Adrenal gland (tissue), 12 donors: ENCODE results near the gene STK24. TPM values are rescaled to one million over a fixed set of nuclear protein-coding genes. Genes with fewer than 3 reads are reported as not detected.

Experiments used
- DNase-seq, 7 donors: peaks; one replicate each; pipeline ENCODE4 v3.0.0-alpha.2; 2019 to 2020
- H3K27ac ChIP-seq, 5 donors: fragments of 200-600 bp; sonication (generic) in 4 of 5; 1 replicate in 3 of 5; 2 replicates in 2 of 5; pipeline versions ENCODE4 v1.5.1 to v1.8.0; 2016 to 2020; ENCODE audit warnings: mild to moderate bottlenecking in 1 of 5
- H3K27me3 ChIP-seq: fragments of 200-600 bp; 2 replicates; pipeline ENCODE4 v1.8.0; 2021
- H3K36me3 ChIP-seq, 2 donors: fragments of 200-600 bp; replicated peaks in 1 of 2; 1 replicate in 1 of 2; 2 replicates in 1 of 2; pipeline versions ENCODE4 v1.5.1 to v1.8.0; 2018 to 2022
- H3K4me1 ChIP-seq, 2 donors: fragments of 200-600 bp; replicated peaks in 1 of 2; 1 replicate in 1 of 2; 2 replicates in 1 of 2; pipeline versions ENCODE4 v1.5.1 to v1.8.0; 2018 to 2021
- H3K4me3 ChIP-seq, 4 donors: fragments of 200-600 bp; sonication (generic) in 3 of 4; one replicate each; pipeline ENCODE4 v1.5.1; 2016 to 2018
- H3K9me3 ChIP-seq, 3 donors: fragments of 200-600 bp; sonication (generic) in 1 of 3; replicated peaks in 1 of 3; 1 replicate in 2 of 3; 2 replicates in 1 of 3; pipeline versions ENCODE4 v1.5.1 to v1.8.0; 2016 to 2021
- POLR2A ChIP-seq, 2 donors: fragments of 450-650 bp; IDR thresholded peaks; one replicate each; pipeline ENCODE4 v1.6.1; 2017; ENCODE audit warnings: antibody characterized with exemption in 2 of 2, mild to moderate bottlenecking in 2 of 2, moderate library complexity in 1 of 2
- WGBS, 4 donors: extraction: QIAGEN DNeasy Blood & Tissue Kit in 2 of 4; methylation state at CpG; one replicate each; pipeline versions ENCODE4 v1.1.5 to v1.1.7; 2013 to 2017; 5-methylcytosine and 5-hydroxymethylcytosine counted together
- intact Hi-C, 2 donors: fragments of 100-400 bp; cut with DNase I; formaldehyde crosslinking; loops; one replicate each; pipeline versions ENCODE4 v1.14.1 to v1.15.0; 2022 to 2023
- polyA plus RNA-seq, 3 donors: library from polyadenylated mRNA; stranded (reverse); fragments of 200-250 nt in 2 of 3; fragments of 350-450 nt in 1 of 3; fragmentation: Illumina TruSeq in 1 of 3; extraction: RNeasy Lipid Tissue Mini Kit (QIAGEN cat#74804) in 1 of 3; gene quantifications; one replicate each; pipeline ENCODE4 v1.2.3, GENCODE V29; 2013 to 2014
- total RNA-seq, 9 donors: library from RNA; depleted of rRNA in 4 of 9; stranded (reverse); fragments of >200 nt in 4 of 9; fragments of 120-200 nt in 1 of 9; fragmentation: NEBNext Ultra II Directional in 1 of 9; extraction: Animal tissue kit (Norgen Biotek cat#: 25700) in 1 of 9; gene quantifications; one replicate each; pipeline versions ENCODE4 v1.1.0 to v1.2.4, GENCODE V29; 2013 to 2023
- TF ChIP-seq, protein P1 (sequence below), 6 experiments: fragments of 450-650 bp in 4 of 6; fragments of 200-600 bp in 2 of 6; sonication (generic) in 1 of 6; IDR thresholded peaks; 1 replicate in 5 of 6; 2 replicates in 1 of 6; pipeline versions ENCODE4 v1.5.1 to v1.8.0; 2016 to 2021; ENCODE audit warnings: antibody characterized with exemption in 6 of 6, mild to moderate bottlenecking in 2 of 6, moderate library complexity in 1 of 6
- donor health status: healthy with polysubstance abuse.
- donor health status: Bipolar disorder and iron deficiency.
- donor health status: DM: yes; HTN: yes; CAD: no.
- donor health status: DM: no; HTN: no; CAD: no.
- donor health status: DM: no; HTN: no; CAD: no.
- donor health status: DM: yes; HTN: yes; CAD: no.

The STK24 gene
- total and polyA plus RNA-seq, 12 donors: 17.7 to 72.2 (median 56.0) TPM

DNA sequence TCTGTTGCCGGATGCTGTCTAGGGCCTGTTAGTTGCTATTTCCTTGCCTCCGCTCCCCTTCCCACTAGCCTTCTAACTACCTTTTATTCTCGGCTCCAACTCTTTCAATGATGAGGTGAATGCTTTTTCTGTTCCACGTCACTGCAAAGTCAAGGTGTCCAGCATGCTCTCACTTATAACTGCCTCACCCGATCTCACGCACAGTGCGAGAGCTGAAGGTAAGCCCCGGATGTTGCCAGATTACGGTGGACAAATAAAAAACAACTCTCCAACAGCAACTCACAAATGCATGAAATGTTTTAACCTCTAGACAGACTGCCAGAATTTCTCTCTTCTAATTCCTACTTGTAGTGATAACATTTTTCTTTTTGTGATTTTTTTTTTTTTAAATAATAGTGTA lies 169.9 kb downstream of the STK24 start:
- TF ChIP-seq, protein P1, sequence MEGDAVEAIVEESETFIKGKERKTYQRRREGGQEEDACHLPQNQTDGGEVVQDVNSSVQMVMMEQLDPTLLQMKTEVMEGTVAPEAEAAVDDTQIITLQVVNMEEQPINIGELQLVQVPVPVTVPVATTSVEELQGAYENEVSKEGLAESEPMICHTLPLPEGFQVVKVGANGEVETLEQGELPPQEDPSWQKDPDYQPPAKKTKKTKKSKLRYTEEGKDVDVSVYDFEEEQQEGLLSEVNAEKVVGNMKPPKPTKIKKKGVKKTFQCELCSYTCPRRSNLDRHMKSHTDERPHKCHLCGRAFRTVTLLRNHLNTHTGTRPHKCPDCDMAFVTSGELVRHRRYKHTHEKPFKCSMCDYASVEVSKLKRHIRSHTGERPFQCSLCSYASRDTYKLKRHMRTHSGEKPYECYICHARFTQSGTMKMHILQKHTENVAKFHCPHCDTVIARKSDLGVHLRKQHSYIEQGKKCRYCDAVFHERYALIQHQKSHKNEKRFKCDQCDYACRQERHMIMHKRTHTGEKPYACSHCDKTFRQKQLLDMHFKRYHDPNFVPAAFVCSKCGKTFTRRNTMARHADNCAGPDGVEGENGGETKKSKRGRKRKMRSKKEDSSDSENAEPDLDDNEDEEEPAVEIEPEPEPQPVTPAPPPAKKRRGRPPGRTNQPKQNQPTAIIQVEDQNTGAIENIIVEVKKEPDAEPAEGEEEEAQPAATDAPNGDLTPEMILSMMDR (IDR thresholded peaks at IDR 0.05): no peak
- TF ChIP-seq POLR2A (IDR thresholded peaks at IDR 0.05): no peak
- Histone ChIP-seq H3K36me3 (no peaks in the 10 kb centered on the region), H3K4me1 (peaks cover 0 to 8% of the 10 kb centered on the region in 2 donors), H3K9me3 (no peaks in the 10 kb centered on the region), H3K27ac (no peak overlapping the region), H3K4me3 (no peak overlapping the region), H3K27me3 (no peaks in the 10 kb centered on the region)
- WGBS, 4 donors: 96 to 98% (median 97%) methylated on average over 9 of the region's 9 CpGs
- intact Hi-C loops: no loop called here
- no peak for DNase-seq

DNA sequence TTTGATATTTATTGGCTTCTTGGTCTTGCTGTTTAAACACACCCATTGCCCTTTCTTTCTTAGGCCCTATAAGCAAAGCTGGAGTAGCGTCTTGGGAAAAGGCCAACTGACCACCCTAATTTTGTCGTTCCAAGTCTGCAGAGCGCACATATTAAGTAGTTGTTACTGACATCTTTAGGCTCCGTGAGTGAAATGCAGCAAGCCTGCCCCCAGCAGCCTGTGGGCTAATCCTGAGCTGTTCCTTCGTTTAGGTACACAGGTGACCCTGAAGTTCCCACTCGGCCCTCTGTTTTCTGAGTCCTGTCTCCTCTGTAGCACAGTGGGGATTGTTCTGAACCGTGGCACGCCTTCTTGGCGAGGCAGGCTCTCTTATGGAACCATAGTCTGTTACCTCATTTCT lies 170.5 kb downstream of the STK24 start:
- no peaks in the 10 kb centered on the region for H3K36me3 ChIP-seq
- 87 to 89% (median 88%) methylated on average over 9 of the region's 9 CpGs for WGBS, 4 donors
- peaks cover 0 to 8% of the 10 kb centered on the region in 2 donors for H3K4me1 ChIP-seq
- no peaks in the 10 kb centered on the region for H3K27me3 ChIP-seq
- no peak overlapping the region for H3K4me3 ChIP-seq
- H3K9me3 ChIP-seq: no peaks in the 10 kb centered on the region
- H3K27ac ChIP-seq: no peak overlapping the region
- no peak for TF ChIP-seq POLR2A (IDR thresholded peaks at IDR 0.05)
- TF ChIP-seq, protein P1 (IDR thresholded peaks at IDR 0.05): no peak
- no peak for DNase-seq
- intact Hi-C loops: no loop called here

DNA sequence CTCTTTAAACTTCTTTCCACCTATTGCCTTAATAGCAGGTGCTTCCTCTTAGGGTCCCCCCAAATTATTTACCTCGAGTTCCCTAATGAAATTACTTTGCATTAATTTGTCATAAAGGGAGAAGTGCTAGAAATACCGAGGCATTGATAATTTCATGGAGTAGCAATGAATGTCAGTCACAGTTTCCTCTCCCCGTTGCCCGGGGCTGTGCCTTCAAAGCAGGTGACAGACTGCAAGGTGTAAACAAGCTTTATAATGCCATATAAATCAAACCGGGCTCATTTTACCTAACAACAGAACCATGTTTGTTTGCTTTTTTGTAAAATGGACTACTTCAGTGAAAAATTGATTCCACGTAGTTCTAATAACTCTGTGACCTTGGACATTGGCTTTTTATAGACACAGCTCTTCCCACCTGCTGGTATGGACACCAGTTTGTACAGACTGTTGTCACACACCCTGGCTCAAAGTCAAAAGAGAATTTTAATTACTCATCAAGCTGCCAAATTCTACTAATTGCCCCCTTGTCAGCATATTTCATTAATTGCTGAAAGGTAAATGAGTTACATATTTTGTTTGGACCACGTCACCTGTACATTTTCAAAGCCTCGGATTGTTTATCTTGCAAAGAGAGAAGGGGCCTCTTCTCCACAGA lies 171.1 kb downstream of the STK24 start:
- no peak for TF ChIP-seq POLR2A (IDR thresholded peaks at IDR 0.05)
- TF ChIP-seq, protein P1 (IDR thresholded peaks at IDR 0.05): no peak
- no peak overlapping the region for H3K4me3 ChIP-seq
- intact Hi-C loops: no loop called here

DNA sequence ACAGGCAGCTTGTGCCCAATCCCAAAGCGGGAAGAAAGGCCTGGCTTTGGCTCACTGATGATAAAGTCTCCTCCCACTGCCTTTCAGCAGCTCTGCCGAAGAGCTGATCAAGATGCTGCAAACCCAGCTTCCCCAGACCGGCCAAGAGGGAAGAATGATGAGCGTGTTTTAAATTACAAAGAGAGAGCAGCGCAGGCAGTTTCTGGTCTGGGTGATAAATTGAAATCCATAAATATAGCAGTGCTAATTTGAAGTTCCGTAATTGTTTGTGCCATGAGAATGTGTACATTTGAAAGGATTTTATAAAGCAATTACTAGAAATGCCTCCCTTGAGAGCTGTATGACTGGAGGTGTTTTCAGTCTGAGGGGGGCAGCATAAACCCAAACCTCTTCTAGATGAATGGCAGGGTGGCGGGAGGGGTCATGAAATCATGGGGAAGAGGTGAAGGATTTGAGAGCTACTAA lies 171.8 kb downstream of the STK24 start:
- DNase-seq: no peak
- Histone ChIP-seq H3K36me3 (no peaks in the 10 kb centered on the region), H3K9me3 (no peaks in the 10 kb centered on the region), H3K27ac (no peak overlapping the region), H3K27me3 (no peaks in the 10 kb centered on the region), H3K4me3 (no peak overlapping the region), H3K4me1 (peaks cover 0 to 8% of the 10 kb centered on the region in 2 donors)
- no peak for TF ChIP-seq POLR2A (IDR thresholded peaks at IDR 0.05)
- TF ChIP-seq, protein P1 (IDR thresholded peaks at IDR 0.05): no peak
- 73 to 90% (median 75%) methylated on average over 7 of the region's 7 CpGs for WGBS, 4 donors
- intact Hi-C loops: no loop called here

More for the DNA sequence above, 171.1 kb downstream of the STK24 start:
- Histone ChIP-seq H3K4me1 (peaks cover 0 to 8% of the 10 kb centered on the region in 2 donors), H3K9me3 (no peaks in the 10 kb centered on the region), H3K36me3 (no peaks in the 10 kb centered on the region), H3K27me3 (no peaks in the 10 kb centered on the region), H3K27ac (no peak overlapping the region)
- DNase-seq: no peak
- WGBS, 4 donors: 62 to 69% (median 67%) methylated on average over 8 of the region's 8 CpGs
